NAMALWA (cell line): ENCODE results near the gene XKR7.
"Not testable (repeated sequence)": the region's sequence is repeated elsewhere in the genome, so short reads cannot be mapped to it uniquely, and the experiment has no call there.

Experiments used
- DNase-seq: peaks from one replicate; pipeline ENCODE4 v3.0.0-alpha.2; 2015; ENCODE audit warnings: low spot score

Gene XKR7

GRCh38 chr20:32013326-32013725, 45.4 kb downstream of the XKR7 start:
- no peak for DNase-seq

DNA sequence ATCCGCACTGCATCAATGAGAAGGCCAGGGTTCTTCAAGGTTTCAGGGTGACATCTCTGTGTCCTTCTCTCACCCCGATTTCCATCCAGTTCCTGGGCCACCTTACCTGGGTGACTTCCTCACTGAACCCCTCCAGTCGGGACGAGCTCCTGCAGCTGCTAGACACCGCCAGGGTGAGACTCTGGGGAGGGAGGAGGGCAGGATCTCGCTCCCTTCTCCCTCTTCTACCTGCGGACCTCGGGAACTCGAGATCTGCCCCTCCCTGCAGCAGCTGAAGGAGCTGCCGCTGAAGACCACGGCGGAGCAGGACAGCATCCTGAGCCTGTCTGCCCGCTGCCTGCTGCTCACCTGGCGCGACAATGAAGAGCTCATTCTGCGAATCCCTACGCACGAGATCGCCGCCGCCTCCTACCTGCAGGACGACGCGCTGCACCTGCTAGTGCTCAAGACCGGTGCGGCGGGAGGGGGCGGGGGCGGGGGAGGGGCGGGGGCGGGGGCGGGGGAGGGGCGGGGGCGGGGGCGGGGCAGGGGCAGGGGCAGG, 49.8 kb downstream of the XKR7 start:
- peak; percentile 41 for DNase-seq

- DNase-seq, result peak; percentile 31
Observed at GRCh38 chr20:32018269-32019155, 50.6 kb downstream of the XKR7 start.

DNA sequence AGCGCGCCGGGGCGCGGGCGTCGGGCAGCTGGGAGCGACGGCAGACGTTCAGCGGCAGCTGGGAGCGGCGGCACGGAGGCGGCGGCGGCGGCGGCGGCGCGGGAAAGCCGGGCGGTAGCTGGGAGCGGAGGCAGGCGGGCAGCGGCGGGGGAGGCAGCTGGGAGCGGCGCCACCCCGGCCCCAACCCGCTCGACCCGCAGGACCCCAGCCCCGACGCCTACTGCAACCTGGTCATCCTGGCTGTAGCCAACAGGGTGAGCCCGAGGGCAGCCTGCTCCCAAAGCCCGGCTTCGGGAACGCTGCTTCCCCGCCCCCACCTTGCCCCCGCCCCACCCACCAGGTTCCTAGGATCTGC, 51.2 kb downstream of the XKR7 start:
- DNase-seq, result no peak

DNA sequence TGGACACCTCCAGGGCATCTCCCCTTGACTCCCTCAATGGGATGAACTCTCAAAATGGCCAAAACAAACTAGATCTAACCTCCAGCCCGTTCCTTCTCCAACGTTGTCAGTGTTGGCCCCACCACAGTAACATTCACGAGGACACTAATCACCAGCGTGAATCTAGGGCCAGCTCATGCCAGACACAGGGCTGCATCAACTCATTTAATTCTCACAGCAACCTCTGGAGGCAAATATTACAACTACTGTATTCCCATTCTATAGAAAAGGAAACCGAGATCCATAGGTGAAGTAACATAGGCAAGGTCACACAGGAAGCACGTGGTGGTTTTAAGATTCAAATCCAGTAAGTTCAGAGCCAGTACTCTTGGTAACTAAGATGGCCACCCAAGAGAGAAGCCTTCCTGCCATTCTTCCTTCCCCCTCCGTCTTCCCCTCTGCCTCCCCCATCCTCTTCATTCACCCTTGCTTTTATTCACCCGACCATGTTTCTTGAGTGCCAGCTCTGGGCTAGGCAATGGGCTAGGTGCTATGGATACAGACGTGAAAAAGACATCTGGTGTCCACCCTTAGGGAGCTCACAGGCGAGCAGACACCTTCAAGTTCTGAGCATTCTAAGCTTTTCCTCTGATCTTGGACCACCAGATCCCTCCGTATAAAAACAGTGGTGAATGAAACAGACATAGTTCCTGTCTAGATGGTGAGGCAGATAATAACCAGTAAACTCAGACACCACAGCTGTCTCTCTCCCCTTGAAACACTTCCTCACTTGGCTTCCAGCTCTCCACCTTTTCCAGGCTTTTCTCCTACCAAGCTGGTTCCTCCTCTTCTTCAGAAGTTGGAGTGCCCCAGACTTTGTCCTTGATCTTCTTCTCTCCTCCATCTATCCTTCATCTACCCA, 51.9 kb downstream of the XKR7 start:
- no peak for DNase-seq

GRCh38 chr20:32021091-32021490, 53.1 kb downstream of the XKR7 start:
- no peak for DNase-seq

GRCh38 chr20:32024683-32025295, 56.8 kb downstream of the XKR7 start:
- peak; percentile 48 for DNase-seq

GRCh38 chr20:32027643-32028042, 59.7 kb downstream of the XKR7 start:
- DNase-seq, result no peak

- DNase-seq, result no peak
Observed at GRCh38 chr20:32028647-32029372, 60.9 kb downstream of the XKR7 start.

- DNase-seq, result no peak
Observed at GRCh38 chr20:32029561-32029960, 61.6 kb downstream of the XKR7 start.

DNA sequence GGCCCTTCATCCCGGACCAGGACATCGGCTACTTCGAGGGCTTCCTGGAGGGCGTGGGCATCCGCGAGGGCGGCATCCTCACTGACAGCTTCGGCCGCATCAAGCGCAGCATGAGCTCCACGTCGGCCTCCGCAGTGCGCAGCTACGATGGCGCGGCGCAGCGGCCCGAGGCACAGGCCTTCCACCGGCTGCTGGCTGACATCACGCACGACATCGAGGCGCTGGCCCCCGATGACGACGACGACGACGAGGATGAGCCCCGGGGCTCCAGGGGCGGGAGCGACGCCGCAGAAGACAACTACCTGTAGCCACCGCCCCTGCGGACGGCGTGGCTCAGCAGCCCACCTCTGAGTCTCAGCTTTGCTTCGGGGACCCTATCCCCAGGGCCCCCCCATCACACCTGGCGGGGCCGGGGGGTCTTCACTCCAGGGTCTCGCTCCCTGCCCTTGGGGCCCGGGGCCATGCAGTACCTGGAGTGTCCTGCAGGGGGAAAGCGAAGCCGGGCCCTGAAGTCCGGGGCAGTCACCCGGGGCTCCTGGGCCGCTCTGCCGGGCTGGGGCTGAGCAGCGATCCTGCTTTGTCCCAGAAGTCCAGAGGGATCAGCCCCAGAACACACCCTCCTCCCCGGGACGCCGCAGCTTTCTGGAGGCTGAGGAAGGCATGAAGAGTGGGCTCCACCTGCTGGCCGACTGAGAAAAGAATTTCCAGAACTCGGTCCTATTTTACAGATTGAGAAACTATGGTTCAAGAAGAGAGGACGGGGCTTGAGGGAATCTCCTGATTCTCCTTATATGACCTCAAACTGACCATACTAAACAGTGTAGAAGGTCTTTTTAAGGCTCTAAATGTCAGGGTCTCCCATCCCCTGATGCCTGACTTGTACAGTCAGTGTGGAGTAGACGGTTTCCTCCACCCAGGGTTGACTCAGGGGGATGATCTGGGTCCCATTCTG, 63.3 kb downstream of the XKR7 start:
- peak; percentile 73 for DNase-seq

- DNase-seq, result no peak
Observed at GRCh38 chr20:32033316-32033715, 65.4 kb downstream of the XKR7 start.

GRCh38 chr20:32033721-32034120, 65.8 kb downstream of the XKR7 start:
- DNase-seq, result not testable (repeated sequence)

DNA sequence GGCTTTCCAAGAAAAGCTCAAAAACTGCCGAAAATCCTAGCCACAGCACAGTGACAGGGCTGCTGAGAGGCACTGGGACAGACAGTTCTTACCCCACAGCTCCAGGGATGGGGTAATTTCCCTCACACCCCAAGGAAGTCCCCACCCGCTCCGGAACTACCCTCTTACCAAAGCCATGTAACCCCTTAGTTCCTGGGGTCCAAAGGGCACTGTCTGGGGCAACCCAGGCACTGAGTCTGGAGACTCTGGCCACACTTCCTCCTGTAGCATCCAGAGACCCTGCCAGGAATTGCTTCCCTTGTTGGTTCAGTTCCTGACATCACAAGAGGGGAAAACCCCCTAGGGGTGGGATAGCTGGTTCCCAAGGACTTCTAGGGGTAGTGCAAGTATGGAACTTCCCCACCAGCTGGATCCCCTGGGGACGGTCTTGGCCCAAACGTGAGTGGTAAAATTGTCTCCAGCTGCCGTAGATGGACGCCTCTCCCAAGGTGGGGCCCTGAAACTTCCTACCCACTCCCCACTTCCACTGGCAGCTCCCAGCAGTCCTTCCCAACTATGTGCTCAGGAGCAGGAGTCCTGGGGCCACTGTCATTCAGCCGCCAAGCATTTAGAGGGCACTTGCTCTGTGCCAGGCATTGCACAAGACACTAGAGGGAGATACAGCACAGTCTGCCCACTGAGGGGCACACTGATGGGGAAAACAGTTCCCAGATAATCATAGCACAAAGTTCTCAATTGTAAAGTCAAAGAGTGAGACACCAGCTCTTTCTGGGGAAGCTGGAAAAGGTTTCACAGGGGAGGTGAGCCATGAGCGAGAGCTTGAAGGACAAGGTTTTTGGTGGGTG, 66.9 kb downstream of the XKR7 start:
- DNase-seq, result peak; percentile 53

- peak; percentile 47 for DNase-seq
Observed at GRCh38 chr20:32035426-32035779, 67.5 kb downstream of the XKR7 start.

- no peak for DNase-seq
Observed at GRCh38 chr20:32036252-32036651, 68.3 kb downstream of the XKR7 start.

- DNase-seq, result peak; percentile 63
Observed at GRCh38 chr20:32036716-32037485, 69.0 kb downstream of the XKR7 start.

DNA sequence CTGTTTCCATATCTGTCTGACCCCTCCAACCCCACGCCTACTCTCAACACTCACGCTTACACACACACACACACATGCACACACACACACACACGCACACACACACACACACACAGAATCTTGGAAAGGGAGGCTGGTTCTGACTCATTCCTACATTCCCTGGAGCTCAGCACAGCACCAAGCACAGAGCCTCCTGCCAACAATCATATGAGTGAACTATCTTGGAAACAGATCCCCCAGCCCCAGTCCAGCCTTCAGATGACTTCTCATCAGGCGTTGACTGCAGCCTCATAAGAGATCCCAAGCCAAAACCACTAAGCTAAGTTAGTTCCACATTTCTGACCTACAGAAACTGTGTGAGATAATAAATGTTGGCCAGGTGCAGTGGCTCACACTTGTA, 70.0 kb downstream of the XKR7 start:
- no peak for DNase-seq
